ENCODE measurements around the gene RAPGEF4. TPM values are rescaled to one million over a fixed set of nuclear protein-coding genes. Genes with fewer than 3 reads are reported as not detected.

RAPGEF4 gene
- total RNA-seq, 1 experiment from 2014 or later: 0.62 TPM

DNA sequence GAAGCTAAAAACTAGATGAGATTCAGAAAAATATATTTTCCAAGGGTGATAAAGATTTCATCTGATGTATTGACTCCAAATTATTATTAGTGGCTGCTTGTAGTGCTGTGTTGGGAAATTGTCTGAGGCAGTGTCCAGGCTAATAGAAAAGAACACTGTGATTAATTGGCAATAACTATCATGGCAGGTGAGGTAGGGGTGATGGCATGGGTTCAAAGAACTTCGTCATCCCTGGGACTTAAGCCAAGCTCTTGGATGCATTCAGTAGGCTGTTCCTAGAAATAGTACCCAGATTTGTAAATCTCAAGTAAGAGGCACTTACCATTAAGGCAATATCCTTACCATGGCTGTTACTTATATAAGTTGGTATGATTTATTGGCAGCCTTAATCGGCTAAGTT is 13.2 kb upstream of the RAPGEF4 start:
- Histone ChIP-seq H3K4me3 (ENCODE audit: low read depth in 2 of 2, low read length in 2 of 2) (no peak overlapping the region), H3K27me3 (ENCODE audit: control insufficient read depth, insufficient read depth, low read length) (0 out of 2 replicates have a peak, but pooled peaks cover 4% of the 10 kb centered on the region), H3K9me3 (ENCODE audit: control insufficient read depth, insufficient read depth, low read depth, low read length) (no peaks in the 10 kb centered on the region), H3K27ac (ENCODE audit: low read length) (no peak overlapping the region), H3K4me1 (ENCODE audit: control insufficient read depth, insufficient read depth, low read length) (no peaks in the 10 kb centered on the region), H3K36me3 (ENCODE audit: control insufficient read depth, insufficient read depth, low read length) (no peaks in the 10 kb centered on the region)
- no TSS peak for BruUV-seq (replicated peaks)
- ChIA-PET POLR2A (no interaction called here), CTCF (no interaction called here)
- ATAC-seq (no peak), DNase-seq (ENCODE audit: low read depth, low spot score) (no peak)
- intact Hi-C loops (cut with micrococcal nuclease; ENCODE audit: unreplicated experiment): no loop called here
- in situ Hi-C loops (cut with HindIII; ENCODE audit: low pct_unique_long_range_greater_than_20kb, low sequenced_read_pairs): no loop called here
- TF ChIP-seq POLR2AphosphoS5 (IDR thresholded peaks at IDR 0.05; ENCODE audit: low read depth, low read length) (no peak), SIN3A (IDR thresholded peaks at IDR 0.05; ENCODE audit: borderline replicate concordance, insufficient read depth, low read depth, low read length) (no peak), TCF7L2 (IDR thresholded peaks at IDR 0.05; ENCODE audit: low read depth, low read length) (no peak)
- TF ChIP-seq, protein P1, sequence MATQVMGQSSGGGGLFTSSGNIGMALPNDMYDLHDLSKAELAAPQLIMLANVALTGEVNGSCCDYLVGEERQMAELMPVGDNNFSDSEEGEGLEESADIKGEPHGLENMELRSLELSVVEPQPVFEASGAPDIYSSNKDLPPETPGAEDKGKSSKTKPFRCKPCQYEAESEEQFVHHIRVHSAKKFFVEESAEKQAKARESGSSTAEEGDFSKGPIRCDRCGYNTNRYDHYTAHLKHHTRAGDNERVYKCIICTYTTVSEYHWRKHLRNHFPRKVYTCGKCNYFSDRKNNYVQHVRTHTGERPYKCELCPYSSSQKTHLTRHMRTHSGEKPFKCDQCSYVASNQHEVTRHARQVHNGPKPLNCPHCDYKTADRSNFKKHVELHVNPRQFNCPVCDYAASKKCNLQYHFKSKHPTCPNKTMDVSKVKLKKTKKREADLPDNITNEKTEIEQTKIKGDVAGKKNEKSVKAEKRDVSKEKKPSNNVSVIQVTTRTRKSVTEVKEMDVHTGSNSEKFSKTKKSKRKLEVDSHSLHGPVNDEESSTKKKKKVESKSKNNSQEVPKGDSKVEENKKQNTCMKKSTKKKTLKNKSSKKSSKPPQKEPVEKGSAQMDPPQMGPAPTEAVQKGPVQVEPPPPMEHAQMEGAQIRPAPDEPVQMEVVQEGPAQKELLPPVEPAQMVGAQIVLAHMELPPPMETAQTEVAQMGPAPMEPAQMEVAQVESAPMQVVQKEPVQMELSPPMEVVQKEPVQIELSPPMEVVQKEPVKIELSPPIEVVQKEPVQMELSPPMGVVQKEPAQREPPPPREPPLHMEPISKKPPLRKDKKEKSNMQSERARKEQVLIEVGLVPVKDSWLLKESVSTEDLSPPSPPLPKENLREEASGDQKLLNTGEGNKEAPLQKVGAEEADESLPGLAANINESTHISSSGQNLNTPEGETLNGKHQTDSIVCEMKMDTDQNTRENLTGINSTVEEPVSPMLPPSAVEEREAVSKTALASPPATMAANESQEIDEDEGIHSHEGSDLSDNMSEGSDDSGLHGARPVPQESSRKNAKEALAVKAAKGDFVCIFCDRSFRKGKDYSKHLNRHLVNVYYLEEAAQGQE (IDR thresholded peaks at IDR 0.05; ENCODE audit: insufficient read depth in 1 of 2, low read depth in 2 of 2, low read length in 1 of 2): no peak
- TF ChIP-seq, protein P2, sequence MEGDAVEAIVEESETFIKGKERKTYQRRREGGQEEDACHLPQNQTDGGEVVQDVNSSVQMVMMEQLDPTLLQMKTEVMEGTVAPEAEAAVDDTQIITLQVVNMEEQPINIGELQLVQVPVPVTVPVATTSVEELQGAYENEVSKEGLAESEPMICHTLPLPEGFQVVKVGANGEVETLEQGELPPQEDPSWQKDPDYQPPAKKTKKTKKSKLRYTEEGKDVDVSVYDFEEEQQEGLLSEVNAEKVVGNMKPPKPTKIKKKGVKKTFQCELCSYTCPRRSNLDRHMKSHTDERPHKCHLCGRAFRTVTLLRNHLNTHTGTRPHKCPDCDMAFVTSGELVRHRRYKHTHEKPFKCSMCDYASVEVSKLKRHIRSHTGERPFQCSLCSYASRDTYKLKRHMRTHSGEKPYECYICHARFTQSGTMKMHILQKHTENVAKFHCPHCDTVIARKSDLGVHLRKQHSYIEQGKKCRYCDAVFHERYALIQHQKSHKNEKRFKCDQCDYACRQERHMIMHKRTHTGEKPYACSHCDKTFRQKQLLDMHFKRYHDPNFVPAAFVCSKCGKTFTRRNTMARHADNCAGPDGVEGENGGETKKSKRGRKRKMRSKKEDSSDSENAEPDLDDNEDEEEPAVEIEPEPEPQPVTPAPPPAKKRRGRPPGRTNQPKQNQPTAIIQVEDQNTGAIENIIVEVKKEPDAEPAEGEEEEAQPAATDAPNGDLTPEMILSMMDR (IDR thresholded peaks at IDR 0.05): no peak

DNA sequence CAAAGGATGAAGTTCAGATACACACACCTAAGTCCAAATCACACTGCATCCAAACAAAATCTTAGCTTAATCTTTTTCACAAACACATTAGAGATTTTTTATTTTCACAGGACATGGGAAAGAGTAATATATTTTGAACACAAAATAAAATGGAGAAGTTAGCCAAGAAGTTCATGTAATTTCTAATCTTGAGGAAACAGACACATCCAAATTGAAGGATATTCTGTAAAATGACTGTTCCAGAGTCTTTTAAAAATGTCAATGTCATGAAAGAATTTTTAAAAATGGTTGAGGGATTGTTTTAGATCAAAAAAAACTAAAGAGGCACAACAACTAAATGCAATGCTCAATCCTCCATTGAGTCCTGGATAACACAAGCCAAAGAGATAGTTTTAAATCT is 12.4 kb upstream of the RAPGEF4 start:
- BruUV-seq (replicated peaks): no TSS peak
- ChIA-PET CTCF (interaction anchor here (0.7 kb wide), 1 partner anchor 1557 kb away, joined by 3 read pairs; no protein-coding TSS in a partner anchor), POLR2A (no interaction called here)
- Histone ChIP-seq H3K4me3 (ENCODE audit: low read depth in 2 of 2, low read length in 2 of 2) (no peak overlapping the region), H3K4me1 (ENCODE audit: control insufficient read depth, insufficient read depth, low read length) (no peaks in the 10 kb centered on the region), H3K36me3 (ENCODE audit: control insufficient read depth, insufficient read depth, low read length) (no peaks in the 10 kb centered on the region), H3K27me3 (ENCODE audit: control insufficient read depth, insufficient read depth, low read length) (0 out of 2 replicates have a peak, but pooled peaks cover 4% of the 10 kb centered on the region), H3K9me3 (ENCODE audit: control insufficient read depth, insufficient read depth, low read depth, low read length) (no peaks in the 10 kb centered on the region), H3K27ac (ENCODE audit: low read length) (no peak overlapping the region)
- intact Hi-C loops (cut with micrococcal nuclease; ENCODE audit: unreplicated experiment) (no loop called here), in situ Hi-C loops (cut with HindIII; ENCODE audit: low pct_unique_long_range_greater_than_20kb, low sequenced_read_pairs) (no loop called here)
- no peak for ATAC-seq
- DNase-seq (ENCODE audit: low read depth, low spot score): no peak
- TF ChIP-seq TCF7L2 (IDR thresholded peaks at IDR 0.05; ENCODE audit: low read depth, low read length): no peak
- TF ChIP-seq, protein P1 (IDR thresholded peaks at IDR 0.05; ENCODE audit: insufficient read depth in 1 of 2, low read depth in 2 of 2, low read length in 1 of 2): no peak
- TF ChIP-seq POLR2AphosphoS5 (IDR thresholded peaks at IDR 0.05; ENCODE audit: low read depth, low read length): no peak
- TF ChIP-seq SIN3A (IDR thresholded peaks at IDR 0.05; ENCODE audit: borderline replicate concordance, insufficient read depth, low read depth, low read length): no peak
- TF ChIP-seq, protein P2 (IDR thresholded peaks at IDR 0.05): no peak

Data from Panc1 (cell line).